Left lobe of liver (tissue), 2 donors: ENCODE data around the gene BZW2. TPM values are rescaled to one million over a fixed set of nuclear protein-coding genes. Genes with fewer than 3 reads are reported as not detected.
A peak's percentile ranks its signal among the peaks of the same experiment; 100 is the strongest.

Source experiments
- ATAC-seq: fragments of 200-7000 bp; cut with Tn5 transposase; one replicate; pipeline ENCODE4 v1.9.1; 2020; ENCODE audit warnings: mild to moderate bottlenecking, moderate library complexity
- DNase-seq: peaks from one replicate; pipeline ENCODE4 v3.0.0-alpha.2; 2020; ENCODE audit warnings: low spot score
- total RNA-seq: library from RNA; stranded (reverse); gene quantifications from one replicate; pipeline ENCODE4 v1.2.1, GENCODE V29; 2021
- donor health status: DM: no; HTN: no; CAD: no; lungs with moderate emphysema.
- donor health status: DM: no; HTN: yes; CAD: no.

The BZW2 gene
- total RNA-seq: 8.4 TPM

DNA sequence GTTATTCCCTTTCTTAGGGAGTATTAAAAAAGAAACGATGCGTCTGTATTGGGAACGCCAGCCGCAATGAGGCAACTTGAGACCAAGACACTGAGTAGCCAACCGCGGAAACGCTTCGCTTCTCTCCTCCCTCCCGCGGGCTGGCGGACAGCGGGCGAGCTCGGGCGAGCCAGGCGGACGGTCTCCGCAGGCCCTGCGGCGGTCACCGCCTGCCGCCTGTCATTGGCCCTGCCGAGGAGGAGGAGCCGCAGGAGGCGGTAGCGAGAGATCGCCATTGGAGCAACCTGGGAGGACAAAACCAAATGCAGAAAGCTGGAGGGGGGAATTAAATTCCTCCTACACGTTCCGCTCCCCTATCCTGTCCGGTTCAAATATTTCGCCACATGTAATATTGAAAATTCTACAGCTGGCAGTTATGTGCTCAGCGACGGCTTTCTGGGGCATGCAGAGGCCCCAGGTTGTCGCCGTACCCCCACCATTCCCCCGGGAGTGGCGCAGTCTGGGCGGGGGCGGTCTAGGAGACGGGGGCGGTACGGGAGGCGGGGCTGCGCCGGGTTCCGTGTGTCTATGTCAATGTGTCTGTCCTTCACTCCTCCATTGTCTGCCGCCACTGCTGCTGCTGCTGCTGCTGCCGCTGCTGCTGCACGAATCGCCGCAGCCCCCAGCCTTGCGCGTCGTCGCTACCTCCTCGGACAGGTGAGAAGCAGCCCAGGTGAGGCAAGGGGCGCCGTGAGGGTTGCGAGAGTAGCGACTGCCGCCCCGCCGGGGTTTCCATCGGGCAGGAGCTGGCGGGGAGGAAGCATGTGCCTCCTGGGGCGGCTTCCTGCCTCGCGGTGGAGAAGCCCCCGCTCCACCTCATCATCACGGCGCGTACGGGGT lies at the start of gene BZW2, which contains the start of gene ANKMY2:
Gene BZW2 (plus strand): TSS at position 589 of the 879 bp plus-strand sequence. CDS start 19,263 bp downstream, outside the sequence.
Gene ANKMY2 (minus strand): TSS at position 162 of the 879 bp plus-strand sequence. CDS start 181 bp downstream, outside the sequence.
- ATAC-seq (peak; percentile 92), DNase-seq (peak; percentile 95)

DNA sequence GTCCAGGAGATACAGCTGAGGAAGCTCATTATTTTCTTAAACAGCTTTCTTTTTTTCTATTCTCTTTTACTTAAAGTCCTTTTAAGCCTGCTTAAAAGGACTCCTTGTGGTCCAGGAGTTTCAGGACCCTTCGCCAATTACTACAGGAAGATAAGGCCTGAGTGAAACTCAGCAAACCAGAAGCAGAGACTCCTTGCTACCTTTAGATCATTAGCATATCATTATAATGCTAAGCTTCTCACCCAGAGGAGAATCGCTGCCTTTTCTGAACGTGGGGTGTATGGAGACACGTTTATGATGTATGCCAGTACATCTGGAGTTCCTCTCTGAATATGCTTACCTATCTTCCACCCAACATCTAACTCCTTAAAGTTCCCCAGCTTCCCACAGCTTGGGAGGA lies 48.0 kb upstream of the BZW2 start:
- no peak for ATAC-seq
- no peak for DNase-seq

DNA sequence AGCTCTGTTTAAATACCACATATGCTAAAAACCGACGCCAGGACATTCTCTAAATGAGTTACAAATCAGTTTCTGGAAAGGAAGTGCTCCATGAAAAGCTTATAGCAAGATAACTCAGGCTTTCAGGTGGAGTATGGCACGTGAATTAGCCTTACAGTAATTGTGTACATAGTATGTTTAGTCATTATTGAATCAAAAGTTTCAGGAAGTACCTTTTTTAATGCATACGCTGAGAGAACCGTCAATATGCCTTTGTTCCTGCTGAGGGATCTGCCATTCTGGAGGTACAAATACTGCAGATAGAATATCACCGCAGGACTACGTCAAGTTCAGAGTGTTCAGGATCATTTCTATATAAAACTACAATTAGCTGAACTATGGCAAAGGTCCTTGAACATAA lies 46.1 kb upstream of the BZW2 start:
- ATAC-seq: no peak
- DNase-seq: no peak

DNA sequence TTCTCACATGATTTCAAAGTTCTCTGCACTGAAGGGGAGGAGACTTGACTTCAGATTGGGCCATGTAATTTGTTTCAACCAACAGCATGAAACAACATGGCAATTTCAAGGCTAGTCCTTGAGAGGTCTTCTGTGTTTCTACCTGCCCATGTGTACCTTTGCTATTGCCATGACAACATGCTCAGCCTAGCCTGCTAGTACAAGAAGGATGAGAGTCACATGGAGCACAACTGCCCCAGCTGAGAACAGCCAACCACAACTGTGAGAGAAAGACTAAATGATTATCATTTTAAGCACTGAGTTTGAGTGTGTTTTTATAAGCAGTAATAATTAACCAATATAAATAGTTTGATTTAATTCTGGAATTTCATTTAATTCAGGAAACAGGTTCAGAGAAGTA lies 42.3 kb upstream of the BZW2 start:
- ATAC-seq (no peak), DNase-seq (no peak)

DNA sequence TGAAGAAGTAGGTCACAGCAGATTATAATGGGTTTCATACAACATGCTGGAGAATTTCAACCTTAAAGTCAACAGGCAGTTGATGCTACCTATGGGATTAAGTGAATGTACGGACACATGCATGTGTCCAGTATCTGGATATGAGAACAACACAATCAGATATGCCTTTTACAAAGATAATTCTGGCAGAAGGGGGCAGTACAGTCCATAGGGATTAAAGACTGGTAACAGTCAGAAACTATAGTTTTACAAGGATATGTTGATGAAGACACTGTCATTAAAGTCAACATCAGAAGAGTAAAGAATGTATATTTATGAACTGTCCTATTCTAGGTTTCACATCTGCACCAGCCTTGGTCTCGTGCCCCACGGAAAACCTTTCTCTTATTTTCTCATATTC lies 41.9 kb upstream of the BZW2 start:
- no peak for DNase-seq
- ATAC-seq: no peak

DNA sequence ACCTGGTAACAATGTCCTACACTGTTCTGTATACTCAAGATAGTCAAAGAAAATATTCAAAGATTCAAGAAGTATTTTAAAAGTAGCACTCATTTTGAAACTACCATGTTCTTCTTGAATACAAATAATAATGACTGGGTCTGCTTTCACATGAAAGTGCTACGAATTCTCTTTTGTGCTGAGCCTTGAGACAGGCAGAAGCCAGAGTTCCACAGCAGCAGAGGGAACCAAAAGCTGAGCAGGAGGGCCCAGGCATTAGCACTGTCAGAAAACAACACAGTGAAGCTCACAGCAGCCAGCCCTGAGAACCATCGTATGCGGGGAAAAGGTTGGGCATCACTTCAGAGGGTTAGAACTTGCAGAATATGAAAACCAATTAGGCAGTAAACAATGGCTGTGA lies 39.3 kb upstream of the BZW2 start:
- DNase-seq: no peak
- ATAC-seq: no peak

DNA sequence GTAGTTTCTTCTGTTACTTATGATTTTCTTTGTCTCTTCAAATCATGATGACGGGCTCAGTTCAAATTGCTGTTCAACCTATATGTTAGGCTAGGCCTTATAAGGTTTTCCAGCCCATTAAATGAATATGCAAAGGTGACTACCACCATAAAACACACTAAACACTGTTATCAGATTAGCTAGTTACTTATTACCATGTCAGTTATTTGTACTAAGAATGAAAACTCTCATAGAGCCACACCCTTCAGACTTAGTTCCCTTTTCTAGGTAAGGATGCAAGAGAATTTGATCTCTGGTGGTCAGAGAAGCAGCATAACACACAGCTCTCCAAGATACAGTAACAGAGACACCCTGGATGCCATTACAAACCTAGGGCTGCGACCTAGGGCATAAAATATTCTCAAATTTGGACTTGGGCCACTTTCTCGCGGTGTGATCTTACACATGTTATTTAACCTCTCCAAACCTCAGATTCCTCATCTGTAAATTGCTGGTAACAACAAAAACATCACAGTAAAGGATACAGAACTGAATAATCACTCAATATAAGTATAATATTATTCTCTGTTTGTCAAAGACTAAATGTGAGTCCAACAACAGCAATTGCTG lies 36.0 kb upstream of the BZW2 start:
- ATAC-seq: no peak

DNA sequence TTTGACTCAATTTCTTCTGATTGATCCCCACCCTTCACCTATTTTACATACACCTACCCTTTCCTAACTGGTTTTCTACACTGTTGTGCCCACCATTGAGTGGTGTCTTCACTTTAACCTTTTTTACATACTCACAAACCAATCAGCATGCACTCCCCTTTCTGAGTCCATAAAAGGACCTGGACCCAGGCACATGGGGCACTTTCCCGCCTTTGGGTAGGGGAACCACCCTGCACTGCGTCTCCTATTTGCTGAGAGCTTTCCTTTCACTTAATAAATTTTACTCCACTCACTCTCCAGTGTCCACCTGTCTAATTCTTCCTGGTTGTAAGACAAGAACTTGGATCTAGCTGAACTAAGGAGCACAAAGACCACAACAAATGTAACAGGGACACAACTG lies 34.3 kb upstream of the BZW2 start:
- no peak for DNase-seq
- ATAC-seq: no peak

More for the DNA sequence above, 36.0 kb upstream of the BZW2 start:
- no peak for DNase-seq

DNA sequence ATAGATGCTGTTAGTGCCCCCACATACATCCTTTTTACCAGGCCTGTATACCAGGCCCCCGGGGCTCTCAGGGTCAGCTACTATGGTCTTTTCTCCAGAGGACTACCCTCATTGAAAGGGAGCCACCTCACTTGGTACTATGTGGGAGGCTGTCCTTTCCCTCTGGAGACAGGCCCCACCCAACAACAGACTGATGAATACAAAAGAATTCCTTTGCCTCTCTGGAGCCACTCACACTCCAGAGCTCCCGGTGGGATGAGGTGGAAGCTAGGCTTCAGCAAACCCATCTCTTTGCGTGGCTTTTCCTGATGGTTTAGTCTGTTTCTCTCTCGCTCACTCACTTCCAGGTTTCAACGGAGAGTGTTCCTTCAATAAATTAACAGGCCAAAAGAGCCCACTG lies 30.8 kb upstream of the BZW2 start:
- DNase-seq (no peak), ATAC-seq (no peak)

DNA sequence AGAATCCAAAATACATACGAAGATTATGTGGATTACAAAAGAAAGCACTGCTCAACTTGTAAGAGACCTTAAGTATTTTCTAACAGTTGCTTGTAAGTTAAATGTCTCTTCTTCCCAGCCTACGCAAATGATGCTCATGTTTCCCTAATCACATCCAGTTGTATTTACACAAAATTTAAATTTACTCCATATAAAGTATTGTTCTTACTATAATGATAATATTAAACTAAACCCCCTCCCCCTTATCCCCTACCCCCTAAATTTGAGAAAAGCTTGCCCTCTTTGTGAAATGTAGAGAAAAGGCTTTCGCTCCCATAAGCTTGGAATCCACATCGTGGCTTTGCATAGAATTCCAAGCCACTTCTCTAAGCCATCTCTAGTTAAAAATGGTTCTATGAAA lies 29.9 kb upstream of the BZW2 start:
- no peak for ATAC-seq
- DNase-seq: no peak

DNA sequence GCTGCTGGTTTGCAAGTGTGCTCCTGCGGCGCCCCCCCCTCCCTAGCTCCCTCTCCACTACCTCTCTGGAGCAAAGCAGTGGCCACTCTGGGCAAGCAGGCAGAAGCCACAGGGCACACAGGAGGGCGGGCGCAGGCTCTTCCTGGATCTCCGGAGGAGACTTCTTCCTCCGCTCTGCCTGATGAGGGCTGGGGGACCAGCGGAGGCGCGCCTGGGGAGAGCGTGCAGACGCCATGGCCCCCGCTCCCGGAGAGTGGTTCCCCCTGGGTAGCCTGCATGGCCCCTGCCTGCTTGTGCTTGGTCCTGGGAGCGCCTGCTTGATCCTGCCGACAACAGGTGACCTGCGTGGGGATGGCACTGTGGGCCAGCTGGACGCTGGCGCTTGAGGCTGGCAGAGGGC lies 29.4 kb upstream of the BZW2 start:
- no peak for ATAC-seq
- DNase-seq: no peak

DNA sequence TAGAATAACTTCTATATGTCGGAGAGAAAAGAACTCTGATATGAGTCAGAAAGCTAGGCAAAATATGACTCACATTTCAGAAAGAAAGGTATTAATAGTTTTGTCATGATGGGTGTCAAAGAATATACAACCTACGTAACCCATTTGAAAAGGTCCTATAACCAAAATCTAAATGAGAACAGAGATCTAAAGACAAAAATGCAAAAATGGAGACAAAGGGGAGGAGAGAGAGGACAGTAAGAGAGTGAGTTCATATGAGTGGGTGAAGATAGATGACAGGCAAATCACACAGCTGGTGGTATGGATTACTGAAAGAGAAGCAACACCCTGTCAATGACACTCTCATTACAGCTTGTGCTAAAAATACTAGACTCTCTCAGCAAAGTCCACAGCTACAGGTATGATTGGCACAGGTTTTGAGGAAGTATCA lies 26.0 kb upstream of the BZW2 start:
- DNase-seq (no peak), ATAC-seq (no peak)

DNA sequence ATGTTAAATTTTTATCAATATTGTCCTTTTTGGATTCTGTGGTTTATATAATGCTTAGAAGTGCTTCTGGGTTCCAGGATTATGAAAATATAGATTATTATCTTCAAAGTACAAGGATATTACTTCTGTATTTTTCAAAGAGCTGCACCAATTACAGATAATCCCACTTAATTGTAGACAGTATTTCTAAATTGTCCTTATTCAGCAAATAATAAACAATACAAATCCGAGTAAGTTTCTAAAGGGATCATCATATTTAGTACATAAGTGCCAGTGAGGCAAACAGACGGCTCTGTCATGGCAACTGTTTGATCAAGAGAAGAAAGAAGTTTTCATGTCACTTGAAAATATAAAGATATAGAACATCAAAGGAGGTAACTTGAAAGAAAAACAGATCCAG lies 19.6 kb upstream of the BZW2 start:
- DNase-seq: no peak
- no peak for ATAC-seq

DNA sequence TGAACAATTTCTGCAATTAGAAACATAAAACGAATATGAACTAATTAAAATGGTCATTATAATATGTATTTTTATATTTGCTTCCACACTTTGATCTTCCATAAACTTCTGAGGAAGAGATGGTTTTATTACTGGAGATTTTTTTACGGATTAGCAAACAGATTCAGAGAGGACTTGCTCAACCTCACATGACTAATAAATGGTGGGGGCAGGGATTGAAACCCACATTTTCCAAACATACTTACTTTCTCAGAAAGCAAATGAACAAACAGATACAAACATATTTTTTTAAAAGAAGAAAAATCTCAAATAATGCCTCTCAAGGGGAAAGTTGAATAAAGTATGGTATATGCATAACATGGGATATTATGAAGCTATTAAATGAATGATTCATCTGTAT lies 18.7 kb upstream of the BZW2 start:
- DNase-seq (no peak), ATAC-seq (no peak)

DNA sequence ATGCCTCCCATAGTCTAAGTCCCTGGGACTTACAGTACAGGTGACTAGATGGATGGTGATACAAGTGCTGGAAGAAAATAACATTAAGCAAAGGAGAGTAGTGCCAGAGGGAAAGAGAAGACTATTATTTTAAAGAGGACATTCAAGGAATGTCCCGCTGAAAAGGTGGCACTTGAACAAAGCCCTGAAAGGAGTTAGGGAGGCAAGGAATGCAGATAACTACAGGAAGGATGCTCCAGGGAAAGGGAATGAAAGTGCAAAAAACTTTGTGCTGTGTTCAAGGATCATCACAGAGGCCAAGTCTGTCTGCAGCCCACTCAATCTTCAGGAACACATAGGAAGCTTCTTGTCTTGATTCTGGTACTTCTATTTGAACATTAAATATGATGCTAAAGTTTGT lies 15.3 kb upstream of the BZW2 start:
- ATAC-seq (no peak), DNase-seq (no peak)

DNA sequence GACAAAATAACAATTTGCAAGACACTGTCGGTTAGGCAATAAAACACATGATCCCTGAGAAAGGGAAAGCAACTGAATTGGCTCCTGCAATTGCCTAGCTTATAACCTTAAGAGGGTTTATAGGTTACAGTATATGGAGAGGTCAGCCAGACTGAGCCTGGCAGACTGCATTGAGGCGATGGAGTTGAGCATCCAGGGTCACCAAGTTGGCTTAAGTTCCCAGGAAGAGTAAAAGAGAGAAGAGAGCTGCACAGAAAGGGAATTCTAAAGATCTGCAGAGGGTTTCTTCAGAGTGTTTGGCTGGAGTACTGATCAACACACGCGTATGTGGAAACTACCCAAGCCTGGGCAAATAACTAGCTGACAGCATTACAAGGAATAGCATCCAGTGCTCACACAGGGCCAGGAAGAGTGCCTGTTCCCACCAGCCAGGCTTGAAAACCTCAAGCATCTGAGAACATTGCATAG lies 11.7 kb upstream of the BZW2 start:
- ATAC-seq (peak; percentile 73), DNase-seq (no peak)

DNA sequence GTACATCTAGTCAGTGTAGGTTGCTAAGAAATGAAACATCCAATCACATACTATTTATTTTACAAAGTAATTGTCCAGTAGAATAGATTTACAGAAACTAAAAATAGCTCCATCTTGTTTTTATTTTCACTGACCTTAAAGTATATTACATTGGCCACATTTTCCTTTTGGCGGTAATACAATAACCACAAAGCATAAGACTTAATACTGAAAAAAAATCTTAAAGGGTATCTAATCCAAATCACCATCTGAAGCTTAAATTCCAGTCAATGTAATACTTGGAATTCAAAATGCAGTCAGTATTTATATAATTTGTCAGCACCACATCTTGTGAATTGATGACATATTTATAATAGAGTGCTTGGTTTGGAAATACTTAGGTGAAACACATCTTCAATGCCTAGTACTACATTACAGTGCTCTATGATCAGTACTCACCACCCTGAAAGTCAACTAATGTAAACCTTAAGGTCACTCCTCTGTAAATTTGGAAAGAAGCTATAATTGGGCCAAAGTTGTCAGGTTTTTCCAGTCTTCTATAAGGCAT lies 9.4 kb upstream of the BZW2 start:
- DNase-seq: no peak
- no peak for ATAC-seq

DNA sequence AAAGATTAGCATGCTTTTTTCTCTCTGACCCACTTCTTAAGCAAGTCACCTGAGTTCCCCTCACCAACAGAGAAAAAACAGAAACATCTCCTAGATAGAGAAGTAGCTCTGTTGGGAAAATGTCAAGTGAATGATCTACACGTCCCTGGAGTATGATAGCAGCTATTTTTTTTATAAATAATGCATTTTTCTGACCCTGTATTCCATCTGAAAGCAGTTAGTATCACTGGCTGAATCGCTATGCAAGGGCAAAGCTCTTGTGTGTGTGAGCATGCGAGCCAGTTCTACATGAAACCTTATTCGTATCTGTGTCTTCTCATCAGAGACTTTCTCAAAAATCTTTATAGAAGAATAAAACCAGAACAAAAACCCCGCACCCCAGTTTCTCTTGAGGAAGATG lies 8.6 kb upstream of the BZW2 start:
- ATAC-seq (no peak), DNase-seq (no peak)

DNA sequence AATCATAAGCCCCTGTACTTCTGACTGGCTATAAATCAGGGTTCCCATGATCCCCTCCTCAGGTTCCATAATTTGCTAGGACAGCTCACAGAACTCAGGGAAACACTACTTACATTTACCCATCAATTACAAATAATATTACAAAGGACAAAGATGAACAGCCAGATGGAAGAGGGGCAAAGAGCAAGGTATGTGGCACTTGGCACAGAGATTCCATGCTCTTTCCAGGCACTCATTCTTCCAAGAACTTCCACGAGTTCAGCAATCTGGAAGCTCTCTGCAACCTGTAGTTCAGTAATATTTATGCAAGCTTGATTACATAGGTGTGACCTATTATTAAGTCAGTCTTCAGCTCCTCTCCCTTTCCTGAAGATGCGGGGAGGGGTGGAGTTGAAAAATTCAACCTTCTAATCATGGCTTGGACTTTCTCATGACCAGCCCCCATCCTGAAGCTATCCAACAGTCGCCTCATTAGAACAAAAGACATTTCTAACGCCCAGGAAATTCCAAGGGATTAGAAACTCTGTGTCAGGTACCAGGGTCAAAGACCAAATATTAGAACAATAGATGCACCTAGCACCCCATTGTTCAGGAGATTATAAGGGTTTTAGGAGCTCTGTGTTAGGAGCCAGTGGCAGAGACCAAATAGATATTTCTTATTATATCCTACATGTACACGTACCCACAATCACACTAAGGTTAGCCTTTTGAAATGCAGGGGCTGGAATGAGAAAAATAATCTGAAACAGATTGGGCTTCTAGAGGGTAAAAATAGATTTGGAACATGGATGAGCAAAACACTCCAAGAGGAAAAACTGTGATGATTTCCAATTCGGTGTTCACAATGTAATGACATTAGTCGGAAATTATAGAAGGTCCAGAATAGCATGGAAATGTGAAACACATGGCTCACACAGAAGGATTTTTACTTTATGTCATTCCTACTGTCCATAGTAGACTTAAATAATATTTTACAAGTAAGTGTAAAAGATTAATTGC lies 7.4 kb upstream of the BZW2 start:
- DNase-seq (no peak), ATAC-seq (peak; percentile 83)

DNA sequence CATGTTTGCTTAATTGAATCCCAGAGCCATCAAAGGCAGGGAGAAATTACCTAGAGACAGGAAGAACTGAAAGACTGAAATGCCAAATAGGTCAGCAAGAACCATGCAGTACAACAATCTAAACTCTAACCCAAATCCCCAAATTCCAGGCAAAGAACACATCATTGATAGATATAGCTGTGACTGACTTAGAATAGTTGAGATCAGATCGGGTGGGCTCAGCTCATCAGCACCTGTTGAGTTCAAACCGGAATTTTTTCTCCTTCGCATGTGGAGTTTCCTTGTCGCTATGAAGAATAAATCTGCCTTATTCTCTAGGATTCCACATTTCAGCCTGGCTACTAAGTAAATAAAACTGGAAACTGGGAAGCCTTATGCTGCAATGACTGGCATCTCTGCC lies 1.8 kb upstream of the BZW2 start:
- DNase-seq (no peak), ATAC-seq (no peak)
